ENCODE data around the gene CAMSAP1.

The CAMSAP1 gene

GRCh38 chr9:135793221-135794056, 113.9 kb downstream of the CAMSAP1 start:
- no peak for DNase-seq (ENCODE audit: low spot score)
- no peak for FAIRE-seq

GRCh38 chr9:135792268-135793128, 114.8 kb downstream of the CAMSAP1 start:
- FAIRE-seq = no peak
- DNase-seq (ENCODE audit: low spot score) = no peak

GRCh38 chr9:135791431-135792267, 115.7 kb downstream of the CAMSAP1 start:
- FAIRE-seq (no peak), DNase-seq (ENCODE audit: low spot score) (no peak)

- DNase-seq (ENCODE audit: low spot score) = no peak
- no peak for FAIRE-seq
Observed at GRCh38 chr9:135790850-135791249, 116.5 kb downstream of the CAMSAP1 start.

- no peak for FAIRE-seq
- no peak for DNase-seq (ENCODE audit: low spot score)
Observed at GRCh38 chr9:135790356-135790755, 117.0 kb downstream of the CAMSAP1 start.

GRCh38 chr9:135789838-135790291, 117.5 kb downstream of the CAMSAP1 start:
- FAIRE-seq (no peak), DNase-seq (ENCODE audit: low spot score) (no peak)

- no peak for FAIRE-seq
- no peak for DNase-seq (ENCODE audit: low spot score)
Observed at GRCh38 chr9:135788576-135789300, 118.6 kb downstream of the CAMSAP1 start.

- no peak for FAIRE-seq
- no peak for DNase-seq (ENCODE audit: low spot score)
Observed at GRCh38 chr9:135787776-135788575, 119.4 kb downstream of the CAMSAP1 start.

GRCh38 chr9:135787317-135787716, 120.0 kb downstream of the CAMSAP1 start:
- no peak for FAIRE-seq
- no peak for DNase-seq (ENCODE audit: low spot score)

- FAIRE-seq (no peak), DNase-seq (ENCODE audit: low spot score) (no peak)
Observed at GRCh38 chr9:135786146-135786690, 121.1 kb downstream of the CAMSAP1 start.

- FAIRE-seq = no peak
- no peak for DNase-seq (ENCODE audit: low spot score)
Observed at GRCh38 chr9:135785013-135785575, 122.3 kb downstream of the CAMSAP1 start.

- FAIRE-seq (no peak), DNase-seq (ENCODE audit: low spot score) (no peak)
Observed at GRCh38 chr9:135783540-135784245, 123.7 kb downstream of the CAMSAP1 start.

- DNase-seq (ENCODE audit: low spot score) (no peak), FAIRE-seq (no peak)
Observed at GRCh38 chr9:135782946-135783345, 124.4 kb downstream of the CAMSAP1 start.

- FAIRE-seq (no peak), DNase-seq (ENCODE audit: low spot score) (no peak)
Observed at GRCh38 chr9:135780626-135781025, 126.7 kb downstream of the CAMSAP1 start.

- FAIRE-seq (no peak), DNase-seq (ENCODE audit: low spot score) (no peak)
Observed at GRCh38 chr9:135780086-135780485, 127.3 kb downstream of the CAMSAP1 start.

- FAIRE-seq = no peak
Observed at GRCh38 chr9:135779571-135779970, 127.8 kb downstream of the CAMSAP1 start.

GRCh38 chr9:135778421-135778820, 128.9 kb downstream of the CAMSAP1 start:
- no peak for DNase-seq (ENCODE audit: low spot score)

More at GRCh38 chr9:135779571-135779970, 127.8 kb downstream of the CAMSAP1 start:
- no peak for DNase-seq (ENCODE audit: low spot score)

GRCh38 chr9:135777623-135778177, 129.6 kb downstream of the CAMSAP1 start:
- no peak for DNase-seq (ENCODE audit: low spot score)
- no peak for FAIRE-seq

More at GRCh38 chr9:135778421-135778820, 128.9 kb downstream of the CAMSAP1 start:
- FAIRE-seq = no peak

Data from urothelium cell line (cell line).